Endothelial cell of umbilical vein (primary cell): ENCODE data around the gene FAM240B. TPM values are rescaled to one million over a fixed set of nuclear protein-coding genes. Genes with fewer than 3 reads are reported as not detected.

ENCODE experiments used
- BruUV-seq: library from RNA; stranded (reverse); fragments of 400-500 nt; replicated peaks from 2 replicates; lab custom pipeline; 2021; lab: Mats Ljungman, UMichigan
- CTCF ChIA-PET: fragments of 300-600, 350-600 bp; sonication (Branson Sonifier 250); formaldehyde crosslinking; loops from one replicate; lab custom pipeline; 2021; ENCODE audit warnings: antibody characterized with exemption, inconsistent platforms; lab: Charles Lee
- POLR2A ChIA-PET: fragments of 300-600, 350-600 bp; sonication (Branson Sonifier 250); formaldehyde crosslinking; loops from one replicate; lab custom pipeline; 2021; ENCODE audit warnings: antibody characterized with exemption, inconsistent platforms; lab: Charles Lee
- DNase-seq: peaks from one replicate; pipeline ENCODE4 v3.0.0-alpha.2; 2011; ENCODE audit warnings: low read depth, low spot score
- FAIRE-seq: peaks from 2 replicates; lab custom pipeline; 2011; peaks lifted over from hg19 to GRCh38; lab: Jason Lieb, UNC
- H2AFZ ChIP-seq: 2 replicates; pipeline ENCODE4 v1.6.0; 2012; ENCODE audit warnings: low read depth, low read length, control low read depth, inconsistent platforms
- H3K27ac ChIP-seq: 2 replicates; pipeline ENCODE4 v1.5.1; 2011; ENCODE audit warnings: low read depth, mild to moderate bottlenecking, control low read depth, low read length, moderate library complexity; ENCODE audit not compliant: insufficient read depth
- H3K27me3 ChIP-seq, 2 experiments: 2 replicates each; pipeline versions ENCODE4 v1.6.0 to v1.6.1; 2011; ENCODE audit warnings: low read length in 2 of 2, mixed read lengths in 1 of 2; ENCODE audit not compliant: control insufficient read depth in 2 of 2, insufficient read depth in 2 of 2
- H3K36me3 ChIP-seq, 2 experiments: 2 replicates in 1 of 2; 3 replicates in 1 of 2; pipeline ENCODE4 v1.5.1; 2011; ENCODE audit warnings: low read length in 2 of 2, mild to moderate bottlenecking in 1 of 2, moderate library complexity in 1 of 2; ENCODE audit not compliant: control insufficient read depth in 2 of 2, insufficient read depth in 2 of 2; ENCODE audit errors: extremely low read depth in 1 of 2
- H3K4me1 ChIP-seq: 3 replicates; pipeline ENCODE4 v1.5.1; 2011; ENCODE audit warnings: mild to moderate bottlenecking, low read length; ENCODE audit not compliant: control insufficient read depth, insufficient read depth; ENCODE audit errors: extremely low read depth
- H3K4me2 ChIP-seq: 2 replicates; pipeline ENCODE4 v1.6.1; 2011; ENCODE audit warnings: low read length, control low read depth, mixed read lengths; ENCODE audit not compliant: insufficient read depth
- H3K4me3 ChIP-seq, 3 experiments: fragments of 200-600 bp in 1 of 3; sonication (generic), shearing (Covaris generic) in 1 of 3; replicated peaks in 1 of 3; 2 replicates each; pipeline ENCODE4 v1.5.1; 2011 to 2016; ENCODE audit warnings: control low read depth in 3 of 3, low read length in 3 of 3, mild to moderate bottlenecking in 2 of 3, inconsistent platforms in 1 of 3, low read depth in 1 of 3, moderate library complexity in 1 of 3; ENCODE audit not compliant: insufficient read depth in 1 of 3
- H3K79me2 ChIP-seq: 2 replicates; pipeline ENCODE4 v1.6.0; 2012; ENCODE audit warnings: low read length, inconsistent platforms; ENCODE audit not compliant: control insufficient read depth, insufficient read depth
- H3K9ac ChIP-seq: replicated peaks from 2 replicates; pipeline ENCODE3; 2011; ENCODE audit warnings: low read length, control low read depth; ENCODE audit not compliant: insufficient read depth; ENCODE audit errors: extremely low read depth
- H3K9me1 ChIP-seq: replicated peaks from 3 replicates; pipeline ENCODE4 v1.6.0; 2011; ENCODE audit warnings: mild to moderate bottlenecking, low read length; ENCODE audit not compliant: control insufficient read depth, insufficient read depth; ENCODE audit errors: extremely low read depth
- H3K9me3 ChIP-seq: replicated peaks from 2 replicates; pipeline ENCODE4 v1.5.1; 2012; ENCODE audit warnings: low read length, inconsistent platforms; ENCODE audit not compliant: control insufficient read depth, insufficient read depth
- H4K20me1 ChIP-seq: replicated peaks from 2 replicates; pipeline ENCODE3; 2011; ENCODE audit warnings: mild to moderate bottlenecking, low read length; ENCODE audit not compliant: control insufficient read depth, insufficient read depth; ENCODE audit errors: extremely low read depth
- CTCF ChIP-seq, 2 donors: IDR thresholded peaks; 1 replicate in 1 of 2; 2 replicates in 1 of 2; pipeline ENCODE4 v1.5.1; 2011; ENCODE audit warnings: low read length in 2 of 2, mild to moderate bottlenecking in 2 of 2, moderate library complexity in 2 of 2, control low read depth in 1 of 2, inconsistent platforms in 1 of 2, low read depth in 1 of 2; ENCODE audit not compliant: insufficient read depth in 1 of 2; ENCODE audit errors: extremely low read depth in 1 of 2
- EZH2 ChIP-seq: IDR thresholded peaks from 2 replicates; pipeline ENCODE4 v1.6.1; 2012; ENCODE audit warnings: borderline replicate concordance, low read depth, mild to moderate bottlenecking, moderate library complexity, low read length, inconsistent platforms; ENCODE audit not compliant: severe bottlenecking
- FOS ChIP-seq: IDR thresholded peaks from 2 replicates; pipeline ENCODE4 v1.6.1; 2011; ENCODE audit warnings: mild to moderate bottlenecking, low read length, moderate library complexity, borderline replicate concordance; ENCODE audit not compliant: insufficient read depth
- GATA2 ChIP-seq: IDR thresholded peaks from 2 replicates; pipeline ENCODE4 v1.7.0; 2011; ENCODE audit warnings: low read depth, mild to moderate bottlenecking, moderate library complexity, mixed read lengths, low read length; ENCODE audit not compliant: insufficient read length, insufficient read depth
- JUN ChIP-seq: IDR thresholded peaks from 2 replicates; pipeline ENCODE4 v1.6.1; 2011; ENCODE audit warnings: borderline replicate concordance, low read depth; ENCODE audit not compliant: insufficient read length, insufficient read depth
- MAX ChIP-seq: IDR thresholded peaks from 2 replicates; pipeline ENCODE4 v1.6.1; 2011; ENCODE audit not compliant: insufficient read depth, insufficient read length
- MYC ChIP-seq: IDR thresholded peaks from one replicate; pipeline ENCODE4 v1.6.1; 2011; ENCODE audit warnings: mild to moderate bottlenecking, low read depth, low read length
- POLR2A ChIP-seq: IDR thresholded peaks from 2 replicates; pipeline ENCODE4 v1.6.1; 2012; ENCODE audit warnings: low read depth, mild to moderate bottlenecking, control low read depth, low read length
- POLR2AphosphoS5 ChIP-seq: IDR thresholded peaks from 2 replicates; pipeline ENCODE4 v1.6.1; 2012; ENCODE audit warnings: low read depth, mild to moderate bottlenecking, control low read depth, low read length, moderate library complexity; ENCODE audit not compliant: insufficient read depth
- dilution Hi-C: fragments of 300-500 bp; cut with MboI; formaldehyde crosslinking; loops from one replicate; pipeline ENCODE4 v1.15.0; 2019; ENCODE audit warnings: low sequenced_read_pairs; ENCODE audit not compliant: extremely low pct_ligation_motif_present
- intact Hi-C: fragments of 100-400 bp; cut with micrococcal nuclease; formaldehyde crosslinking; loops from one replicate; pipeline ENCODE4 v1.10.0; 2022
- polyA plus RNA-seq, 4 experiments: library from polyadenylated mRNA; depleted of rRNA in 3 of 4; stranded (reverse) in 3 of 4; unstranded in 1 of 4; fragments of >200 nt; gene quantifications; 2 replicates each; pipeline versions ENCODE4 v1.2.1 to v1.2.3, GENCODE V29; 2011 to 2012; ENCODE audit warnings: missing spikeins in 1 of 4
- total RNA-seq: library from RNA; stranded (reverse); gene quantifications from 2 replicates; pipeline ENCODE4 v1.2.3, GENCODE V29; 2021

Gene FAM240B
- total and polyA plus RNA-seq, 2 donors (not counting 3 experiments of a cell fraction or from before 2014, with no cell fraction given), result not detected

GRCh38 chr9:38650564-38650963 is 69.4 kb downstream of the FAM240B start:
- FAIRE-seq (no peak), DNase-seq (no peak)
- Histone ChIP-seq H3K27ac (no peak overlapping the region), H3K4me1 (no peaks in the 10 kb centered on the region), H3K9me3 (no peaks in the 10 kb centered on the region), H3K4me2 (no peak overlapping the region), H3K9me1 (no peaks in the 10 kb centered on the region), H3K36me3 (no peaks in the 10 kb centered on the region), H3K79me2 (no peaks in the 10 kb centered on the region), H4K20me1 (no peaks in the 10 kb centered on the region), H3K4me3 (no peak overlapping the region), H3K9ac (no peak overlapping the region), H3K27me3 (peaks cover 0 to 2% of the 10 kb centered on the region in 2 experiments), H2AFZ (no peak overlapping the region)
- no peak for TF ChIP-seq CTCF (IDR thresholded peaks at IDR 0.05; ENCODE audit: extremely low read depth in 1 of 2, insufficient read depth in 1 of 2, low read depth in 1 of 2, low read length in 2 of 2)
- TF ChIP-seq POLR2AphosphoS5, result no peak
- TF ChIP-seq POLR2A, result no peak
- no peak for TF ChIP-seq JUN
- TF ChIP-seq FOS, result no peak
- no peak for TF ChIP-seq MAX
- no peak for TF ChIP-seq GATA2
- no peak for TF ChIP-seq EZH2
- TF ChIP-seq MYC, result no peak
- dilution Hi-C loops, result no loop called here
- no TSS peak for BruUV-seq
- intact Hi-C loops, result no loop called here
- ChIA-PET CTCF (no interaction called here), POLR2A (no interaction called here)
